WTC11 (cell line): ENCODE measurements around the gene SGPL1. TPM values are rescaled to one million over a fixed set of nuclear protein-coding genes. Genes with fewer than 3 reads are reported as not detected.

Source experiments
- ATAC-seq: fragments of 200-7000 bp; cut with Tn5 transposase; 2 replicates; pipeline ENCODE4 v1.10.0; 2021; ENCODE audit warnings: mild to moderate bottlenecking, moderate library complexity
- CTCF ChIA-PET: fragments of 300-600 bp; sonication (Branson Sonifier 250); formaldehyde crosslinking; loops from one replicate; lab custom pipeline; 2021; ENCODE audit warnings: antibody characterized with exemption; lab: Charles Lee
- POLR2A ChIA-PET: fragments of 350-600 bp; sonication (Branson Sonifier 250); formaldehyde crosslinking; loops from one replicate; lab custom pipeline; 2021; ENCODE audit warnings: antibody characterized with exemption; lab: Charles Lee
- DNase-seq: peaks from one replicate; pipeline ENCODE4 v3.0.0; 2021; ENCODE audit warnings: low spot score
- H3K27ac Mint-ChIP-seq: 2 replicates; pipeline ENCODE4 v1.8.0; 2021; ENCODE audit warnings: mixed read lengths
- H3K27me3 Mint-ChIP-seq: 2 replicates; pipeline ENCODE4 v1.8.0; 2021; ENCODE audit warnings: low read depth, mild to moderate bottlenecking, moderate library complexity, mixed read lengths
- H3K36me3 Mint-ChIP-seq: 2 replicates; pipeline ENCODE4 v1.8.0; 2021; ENCODE audit warnings: mixed read lengths
- H3K4me1 Mint-ChIP-seq: 2 replicates; pipeline ENCODE4 v1.8.0; 2022; ENCODE audit warnings: mixed read lengths
- H3K4me3 Mint-ChIP-seq: 2 replicates; pipeline ENCODE4 v1.8.0; 2021; ENCODE audit warnings: mild to moderate bottlenecking, moderate library complexity, mixed read lengths
- H3K9me3 Mint-ChIP-seq: 2 replicates; pipeline ENCODE4 v1.8.0; 2021; ENCODE audit warnings: mixed read lengths
- CBFB ChIP-seq: sonication (generic); formaldehyde crosslinking; IDR thresholded peaks from 2 replicates; pipeline ENCODE4 v1.8.1; 2022; ENCODE audit warnings: mild to moderate bottlenecking, low read depth, missing genetic modification reagents
- CDX4 ChIP-seq: fragments of 250-450 bp; sonication (Bioruptor Pico); IDR thresholded peaks from 2 replicates; pipeline ENCODE4 v1.9.0; 2021; ENCODE audit warnings: moderate library complexity, mild to moderate bottlenecking, inconsistent platforms, borderline replicate concordance
- FOXJ3 ChIP-seq: sonication (generic); formaldehyde crosslinking; IDR thresholded peaks from 2 replicates; pipeline ENCODE4 v1.9.0; 2021; ENCODE audit warnings: missing genetic modification reagents, mild to moderate bottlenecking, borderline replicate concordance
- FOXP4 ChIP-seq: sonication (generic); formaldehyde crosslinking; IDR thresholded peaks from 2 replicates; pipeline ENCODE4 v1.8.0; 2022; ENCODE audit warnings: mild to moderate bottlenecking, missing genetic modification reagents
- IRF2 ChIP-seq: sonication (generic); formaldehyde crosslinking; IDR thresholded peaks from 2 replicates; pipeline ENCODE4 v1.8.0; 2022; ENCODE audit warnings: low read depth, missing genetic modification reagents, borderline replicate concordance
- JAZF1 ChIP-seq: fragments of 250-450 bp; sonication (Bioruptor Pico); IDR thresholded peaks from 2 replicates; pipeline ENCODE4 v1.9.0; 2021; ENCODE audit warnings: moderate library complexity, mild to moderate bottlenecking, inconsistent platforms
- NFE2L1 ChIP-seq: sonication (generic); formaldehyde crosslinking; IDR thresholded peaks from 2 replicates; pipeline ENCODE4 v1.8.1; 2023; ENCODE audit warnings: missing genetic modification reagents
- NR1H2 ChIP-seq: sonication (generic); formaldehyde crosslinking; IDR thresholded peaks from 2 replicates; pipeline ENCODE4 v1.9.0; 2021; ENCODE audit warnings: mild to moderate bottlenecking, moderate library complexity, missing genetic modification reagents
- NR2C2 ChIP-seq: sonication (generic); formaldehyde crosslinking; IDR thresholded peaks from 2 replicates; pipeline ENCODE4 v1.8.0; 2022; ENCODE audit warnings: mild to moderate bottlenecking, missing genetic modification reagents
- RELA ChIP-seq: sonication (generic); formaldehyde crosslinking; IDR thresholded peaks from 2 replicates; pipeline ENCODE4 v1.8.1; 2022; ENCODE audit warnings: missing genetic modification reagents, mild to moderate bottlenecking, borderline replicate concordance
- RORB ChIP-seq: fragments of 250-450 bp; sonication (Bioruptor Pico); IDR thresholded peaks from 2 replicates; pipeline ENCODE4 v1.9.0; 2021; ENCODE audit warnings: mild to moderate bottlenecking
- TEAD4 ChIP-seq: sonication (generic); formaldehyde crosslinking; IDR thresholded peaks from 2 replicates; pipeline ENCODE4 v1.8.0; 2022; ENCODE audit warnings: mild to moderate bottlenecking, missing genetic modification reagents
- ZNF232 ChIP-seq: sonication (generic); formaldehyde crosslinking; IDR thresholded peaks from 2 replicates; pipeline ENCODE4 v1.8.0; 2022; ENCODE audit warnings: mild to moderate bottlenecking, missing genetic modification reagents
- ZNF396 ChIP-seq: fragments of 250-450 bp; sonication (Bioruptor Pico); IDR thresholded peaks from 2 replicates; pipeline ENCODE4 v1.8.0; 2021; ENCODE audit warnings: mild to moderate bottlenecking, moderate library complexity, borderline replicate concordance
- ZNF425 ChIP-seq: fragments of 250-450 bp; sonication (Bioruptor Pico); conservative IDR thresholded peaks from 2 replicates; pipeline ENCODE4 v1.9.0; 2021; ENCODE audit warnings: mild to moderate bottlenecking
- ZNF671 ChIP-seq: fragments of 250-450 bp; sonication (Bioruptor Pico); IDR thresholded peaks from 2 replicates; pipeline ENCODE4 v1.8.0; 2021; ENCODE audit warnings: mild to moderate bottlenecking
- total RNA-seq: library from RNA; stranded (reverse); gene quantifications from 3 replicates; pipeline ENCODE4 v1.2.3, GENCODE V29; 2021
- TF ChIP-seq, protein P1 (sequence below): fragments of 250-450 bp; sonication (Bioruptor Pico); IDR thresholded peaks from 2 replicates; pipeline ENCODE4 v1.8.0; 2021; ENCODE audit warnings: mild to moderate bottlenecking
- TF ChIP-seq, protein P2 (sequence below): sonication (generic); formaldehyde crosslinking; conservative IDR thresholded peaks from 2 replicates; pipeline ENCODE4 v1.8.1; 2022; ENCODE audit warnings: mild to moderate bottlenecking, missing genetic modification reagents
- TF ChIP-seq, protein P3 (sequence below): sonication (generic); formaldehyde crosslinking; conservative IDR thresholded peaks from 2 replicates; pipeline ENCODE4 v1.8.1; 2023; ENCODE audit warnings: mild to moderate bottlenecking, low read depth, missing genetic modification reagents, moderate library complexity
- TF ChIP-seq, protein P4 (sequence below): sonication (generic); formaldehyde crosslinking; IDR thresholded peaks from 2 replicates; pipeline ENCODE4 v1.8.1; 2023; ENCODE audit warnings: mild to moderate bottlenecking, missing genetic modification reagents, borderline replicate concordance
- TF ChIP-seq, protein P5 (sequence below): fragments of 250-450 bp; sonication (Bioruptor Pico); IDR thresholded peaks from 2 replicates; pipeline ENCODE4 v1.9.0; 2021; ENCODE audit warnings: mild to moderate bottlenecking

The SGPL1 gene
- total RNA-seq, 1 experiment from 2014 or later, result 44.6 TPM

DNA sequence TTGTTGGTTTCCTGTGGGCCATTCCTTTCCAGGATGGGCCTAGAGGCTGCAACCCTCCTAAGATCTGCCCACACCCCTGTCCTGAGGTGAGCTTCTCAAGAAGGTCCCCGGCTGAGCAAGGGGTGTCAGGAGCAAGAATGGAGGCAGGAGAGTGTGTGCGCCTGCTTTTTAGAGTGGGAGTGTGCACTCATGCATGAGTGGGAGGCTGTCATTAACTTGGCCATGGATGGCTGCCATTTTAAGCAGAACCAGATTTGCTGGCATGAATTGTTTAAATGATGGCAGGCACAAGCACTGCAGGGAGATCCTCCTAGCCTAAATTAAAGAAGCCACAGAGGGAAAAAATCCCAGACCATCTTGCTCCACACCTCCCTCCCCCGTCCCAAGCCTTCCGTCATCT is 2.9 kb upstream of the SGPL1 start:
- Mint-ChIP-seq H3K27me3 (no peaks in the 10 kb centered on the region), H3K4me3 (no peak overlapping the region), H3K4me1 (peaks cover 21% of the 10 kb centered on the region), H3K27ac (no peak overlapping the region), H3K9me3 (no peaks in the 10 kb centered on the region), H3K36me3 (peaks cover 4% of the 10 kb centered on the region)
- TF ChIP-seq CDX4 (CRISPR knock-in tag), result no peak
- TF ChIP-seq NR1H2, result no peak
- TF ChIP-seq TEAD4 (CRISPR knock-in tag), result no peak
- TF ChIP-seq, protein P1, sequence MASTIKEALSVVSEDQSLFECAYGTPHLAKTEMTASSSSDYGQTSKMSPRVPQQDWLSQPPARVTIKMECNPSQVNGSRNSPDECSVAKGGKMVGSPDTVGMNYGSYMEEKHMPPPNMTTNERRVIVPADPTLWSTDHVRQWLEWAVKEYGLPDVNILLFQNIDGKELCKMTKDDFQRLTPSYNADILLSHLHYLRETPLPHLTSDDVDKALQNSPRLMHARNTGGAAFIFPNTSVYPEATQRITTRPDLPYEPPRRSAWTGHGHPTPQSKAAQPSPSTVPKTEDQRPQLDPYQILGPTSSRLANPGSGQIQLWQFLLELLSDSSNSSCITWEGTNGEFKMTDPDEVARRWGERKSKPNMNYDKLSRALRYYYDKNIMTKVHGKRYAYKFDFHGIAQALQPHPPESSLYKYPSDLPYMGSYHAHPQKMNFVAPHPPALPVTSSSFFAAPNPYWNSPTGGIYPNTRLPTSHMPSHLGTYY (CRISPR knock-in tag), result no peak
- no peak for TF ChIP-seq ZNF396
- TF ChIP-seq, protein P2, sequence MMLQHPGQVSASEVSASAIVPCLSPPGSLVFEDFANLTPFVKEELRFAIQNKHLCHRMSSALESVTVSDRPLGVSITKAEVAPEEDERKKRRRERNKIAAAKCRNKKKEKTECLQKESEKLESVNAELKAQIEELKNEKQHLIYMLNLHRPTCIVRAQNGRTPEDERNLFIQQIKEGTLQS, result no peak
- no peak for TF ChIP-seq IRF2
- TF ChIP-seq ZNF425 (CRISPR knock-in tag), result no peak
- TF ChIP-seq, protein P3, sequence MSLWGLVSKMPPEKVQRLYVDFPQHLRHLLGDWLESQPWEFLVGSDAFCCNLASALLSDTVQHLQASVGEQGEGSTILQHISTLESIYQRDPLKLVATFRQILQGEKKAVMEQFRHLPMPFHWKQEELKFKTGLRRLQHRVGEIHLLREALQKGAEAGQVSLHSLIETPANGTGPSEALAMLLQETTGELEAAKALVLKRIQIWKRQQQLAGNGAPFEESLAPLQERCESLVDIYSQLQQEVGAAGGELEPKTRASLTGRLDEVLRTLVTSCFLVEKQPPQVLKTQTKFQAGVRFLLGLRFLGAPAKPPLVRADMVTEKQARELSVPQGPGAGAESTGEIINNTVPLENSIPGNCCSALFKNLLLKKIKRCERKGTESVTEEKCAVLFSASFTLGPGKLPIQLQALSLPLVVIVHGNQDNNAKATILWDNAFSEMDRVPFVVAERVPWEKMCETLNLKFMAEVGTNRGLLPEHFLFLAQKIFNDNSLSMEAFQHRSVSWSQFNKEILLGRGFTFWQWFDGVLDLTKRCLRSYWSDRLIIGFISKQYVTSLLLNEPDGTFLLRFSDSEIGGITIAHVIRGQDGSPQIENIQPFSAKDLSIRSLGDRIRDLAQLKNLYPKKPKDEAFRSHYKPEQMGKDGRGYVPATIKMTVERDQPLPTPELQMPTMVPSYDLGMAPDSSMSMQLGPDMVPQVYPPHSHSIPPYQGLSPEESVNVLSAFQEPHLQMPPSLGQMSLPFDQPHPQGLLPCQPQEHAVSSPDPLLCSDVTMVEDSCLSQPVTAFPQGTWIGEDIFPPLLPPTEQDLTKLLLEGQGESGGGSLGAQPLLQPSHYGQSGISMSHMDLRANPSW (CRISPR knock-in tag), result no peak
- TF ChIP-seq FOXJ3, result no peak
- ChIA-PET POLR2A (no interaction called here), CTCF (interaction anchor here (0.6 to 0.8 kb wide), 2 partner anchors 31 to 104 kb away, joined by 3 read pairs; no protein-coding TSS in a partner anchor)
- DNase-seq (no peak), ATAC-seq (no peak)

DNA sequence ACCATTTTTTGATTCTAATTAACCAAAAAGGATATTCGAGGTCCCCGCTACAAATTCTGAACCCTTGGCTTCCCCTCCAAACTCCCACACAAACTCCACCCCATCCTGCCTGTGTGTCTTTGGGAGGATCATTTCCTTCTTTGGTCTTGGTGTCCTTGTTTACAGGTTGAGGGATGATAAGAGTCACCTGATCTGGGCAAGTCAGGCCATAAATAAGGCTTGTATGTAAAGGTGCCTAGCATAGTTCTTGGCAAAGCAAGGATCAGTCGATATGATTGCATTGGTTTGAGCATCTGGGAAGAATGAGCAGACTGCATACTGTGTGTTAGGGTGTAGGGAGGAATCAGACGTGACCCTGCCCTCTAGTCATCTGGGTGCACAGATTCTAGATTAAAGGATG is 1.6 kb upstream of the SGPL1 start:
- DNase-seq (no peak), ATAC-seq (no peak)
- Mint-ChIP-seq H3K9me3 (no peaks in the 10 kb centered on the region), H3K27ac (no peak overlapping the region), H3K4me1 (peaks cover 16% of the 10 kb centered on the region), H3K27me3 (no peaks in the 10 kb centered on the region), H3K36me3 (peaks cover 6% of the 10 kb centered on the region), H3K4me3 (no peak overlapping the region)
- CTCF ChIA-PET, result no interaction called here
- POLR2A ChIA-PET, result no interaction called here
- TF ChIP-seq RELA (no peak), NR2C2 (no peak), CBFB (CRISPR knock-in tag) (no peak), JAZF1 (CRISPR knock-in tag) (no peak), RORB (CRISPR knock-in tag) (no peak), FOXP4 (CRISPR knock-in tag) (no peak), ZNF671 (CRISPR knock-in tag) (no peak), NFE2L1 (no peak), ZNF232 (CRISPR knock-in tag) (no peak)
- TF ChIP-seq, protein P4, sequence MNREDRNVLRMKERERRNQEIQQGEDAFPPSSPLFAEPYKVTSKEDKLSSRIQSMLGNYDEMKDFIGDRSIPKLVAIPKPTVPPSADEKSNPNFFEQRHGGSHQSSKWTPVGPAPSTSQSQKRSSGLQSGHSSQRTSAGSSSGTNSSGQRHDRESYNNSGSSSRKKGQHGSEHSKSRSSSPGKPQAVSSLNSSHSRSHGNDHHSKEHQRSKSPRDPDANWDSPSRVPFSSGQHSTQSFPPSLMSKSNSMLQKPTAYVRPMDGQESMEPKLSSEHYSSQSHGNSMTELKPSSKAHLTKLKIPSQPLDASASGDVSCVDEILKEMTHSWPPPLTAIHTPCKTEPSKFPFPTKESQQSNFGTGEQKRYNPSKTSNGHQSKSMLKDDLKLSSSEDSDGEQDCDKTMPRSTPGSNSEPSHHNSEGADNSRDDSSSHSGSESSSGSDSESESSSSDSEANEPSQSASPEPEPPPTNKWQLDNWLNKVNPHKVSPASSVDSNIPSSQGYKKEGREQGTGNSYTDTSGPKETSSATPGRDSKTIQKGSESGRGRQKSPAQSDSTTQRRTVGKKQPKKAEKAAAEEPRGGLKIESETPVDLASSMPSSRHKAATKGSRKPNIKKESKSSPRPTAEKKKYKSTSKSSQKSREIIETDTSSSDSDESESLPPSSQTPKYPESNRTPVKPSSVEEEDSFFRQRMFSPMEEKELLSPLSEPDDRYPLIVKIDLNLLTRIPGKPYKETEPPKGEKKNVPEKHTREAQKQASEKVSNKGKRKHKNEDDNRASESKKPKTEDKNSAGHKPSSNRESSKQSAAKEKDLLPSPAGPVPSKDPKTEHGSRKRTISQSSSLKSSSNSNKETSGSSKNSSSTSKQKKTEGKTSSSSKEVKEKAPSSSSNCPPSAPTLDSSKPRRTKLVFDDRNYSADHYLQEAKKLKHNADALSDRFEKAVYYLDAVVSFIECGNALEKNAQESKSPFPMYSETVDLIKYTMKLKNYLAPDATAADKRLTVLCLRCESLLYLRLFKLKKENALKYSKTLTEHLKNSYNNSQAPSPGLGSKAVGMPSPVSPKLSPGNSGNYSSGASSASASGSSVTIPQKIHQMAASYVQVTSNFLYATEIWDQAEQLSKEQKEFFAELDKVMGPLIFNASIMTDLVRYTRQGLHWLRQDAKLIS, result no peak
- TF ChIP-seq, protein P5, sequence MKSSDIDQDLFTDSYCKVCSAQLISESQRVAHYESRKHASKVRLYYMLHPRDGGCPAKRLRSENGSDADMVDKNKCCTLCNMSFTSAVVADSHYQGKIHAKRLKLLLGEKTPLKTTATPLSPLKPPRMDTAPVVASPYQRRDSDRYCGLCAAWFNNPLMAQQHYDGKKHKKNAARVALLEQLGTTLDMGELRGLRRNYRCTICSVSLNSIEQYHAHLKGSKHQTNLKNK (CRISPR knock-in tag), result no peak
